Measurements from ENCODE around the gene KLF13.

- TF ChIP-seq, protein P1, sequence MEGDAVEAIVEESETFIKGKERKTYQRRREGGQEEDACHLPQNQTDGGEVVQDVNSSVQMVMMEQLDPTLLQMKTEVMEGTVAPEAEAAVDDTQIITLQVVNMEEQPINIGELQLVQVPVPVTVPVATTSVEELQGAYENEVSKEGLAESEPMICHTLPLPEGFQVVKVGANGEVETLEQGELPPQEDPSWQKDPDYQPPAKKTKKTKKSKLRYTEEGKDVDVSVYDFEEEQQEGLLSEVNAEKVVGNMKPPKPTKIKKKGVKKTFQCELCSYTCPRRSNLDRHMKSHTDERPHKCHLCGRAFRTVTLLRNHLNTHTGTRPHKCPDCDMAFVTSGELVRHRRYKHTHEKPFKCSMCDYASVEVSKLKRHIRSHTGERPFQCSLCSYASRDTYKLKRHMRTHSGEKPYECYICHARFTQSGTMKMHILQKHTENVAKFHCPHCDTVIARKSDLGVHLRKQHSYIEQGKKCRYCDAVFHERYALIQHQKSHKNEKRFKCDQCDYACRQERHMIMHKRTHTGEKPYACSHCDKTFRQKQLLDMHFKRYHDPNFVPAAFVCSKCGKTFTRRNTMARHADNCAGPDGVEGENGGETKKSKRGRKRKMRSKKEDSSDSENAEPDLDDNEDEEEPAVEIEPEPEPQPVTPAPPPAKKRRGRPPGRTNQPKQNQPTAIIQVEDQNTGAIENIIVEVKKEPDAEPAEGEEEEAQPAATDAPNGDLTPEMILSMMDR (IDR thresholded peaks at IDR 0.05; ENCODE audit: insufficient read depth, low read depth, low read length), result no peak
- no peak for TF ChIP-seq EZH2 (IDR thresholded peaks at IDR 0.05; ENCODE audit: insufficient read depth, low read length)
Observed at GRCh38 chr15:31278061-31278445, 48.6 kb upstream of the KLF13 start.

All from astrocyte (in vitro differentiated cells and primary cell).